ENCODE results near the gene PPID.
"Not testable (repeated sequence)": the region's sequence is repeated elsewhere in the genome, so short reads cannot be mapped to it uniquely, and the experiment has no call there.

The PPID gene

GRCh38 chr4:158664806-158665205 is 58.4 kb downstream of the PPID start:
- no peak for DNase-seq

GRCh38 chr4:158663707-158664625 is 59.2 kb downstream of the PPID start:
- not testable (repeated sequence) for DNase-seq

GRCh38 chr4:158663255-158663654 is 59.9 kb downstream of the PPID start:
- not testable (repeated sequence) for DNase-seq
